Neural cell (in vitro differentiated cells): ENCODE results near the gene ADAMTS2. TPM values are rescaled to one million over a fixed set of nuclear protein-coding genes. Genes with fewer than 3 reads are reported as not detected.

Source experiments
- H2AFZ ChIP-seq: fragments of 200-600, 300-800 bp; sonication (generic), shearing (Covaris generic); 2 replicates; pipeline ENCODE4 v1.6.0; 2014; ENCODE audit warnings: low read depth, mild to moderate bottlenecking, antibody characterized with exemption, low read length, moderate library complexity
- H3F3A ChIP-seq: fragments of 200-600 bp; shearing (Covaris generic); 2 replicates; pipeline ENCODE4 v1.6.1; 2016; ENCODE audit warnings: mild to moderate bottlenecking, moderate library complexity, mixed read lengths, antibody characterized with exemption, low read length; ENCODE audit not compliant: insufficient read depth, poor library complexity, severe bottlenecking
- H3K27ac ChIP-seq: fragments of 200-600, 300-800 bp; sonication (generic), shearing (Covaris generic); 2 replicates; pipeline ENCODE4 v1.5.1; 2014; ENCODE audit warnings: mild to moderate bottlenecking, low read length, moderate library complexity
- H3K27me3 ChIP-seq: fragments of 300-800, 200-600 bp; sonication (generic), shearing (Covaris generic); 2 replicates; pipeline ENCODE4 v1.6.0; 2014; ENCODE audit warnings: mild to moderate bottlenecking, low read depth, low read length, moderate library complexity; ENCODE audit not compliant: insufficient read depth
- H3K36me3 ChIP-seq: fragments of 300-800, 200-600 bp; sonication (generic), shearing (Covaris generic); 2 replicates; pipeline ENCODE4 v1.5.1; 2014; ENCODE audit warnings: mild to moderate bottlenecking, antibody characterized with exemption, low read length, moderate library complexity; ENCODE audit not compliant: insufficient read depth
- H3K4me2 ChIP-seq: fragments of 300-800, 200-600 bp; sonication (generic), shearing (Covaris generic); 2 replicates; pipeline ENCODE4 v1.6.0; 2014; ENCODE audit warnings: mild to moderate bottlenecking, low read length
- H3K4me3 ChIP-seq: fragments of 300-800, 200-600 bp; sonication (generic), shearing (Covaris generic); 2 replicates; pipeline ENCODE4 v1.5.1; 2014; ENCODE audit warnings: mild to moderate bottlenecking, low read length, moderate library complexity
- H3K79me2 ChIP-seq: fragments of 200-600 bp; shearing (Covaris generic); replicated peaks from 2 replicates; pipeline ENCODE4 v1.6.0; 2014; ENCODE audit warnings: mild to moderate bottlenecking, low read length, moderate library complexity; ENCODE audit not compliant: insufficient read depth
- H3K9ac ChIP-seq: fragments of 300-800, 200-600 bp; sonication (generic), shearing (Covaris generic); 2 replicates; pipeline ENCODE4 v1.6.1; 2016; ENCODE audit warnings: mild to moderate bottlenecking, low read length, mixed read lengths
- H3K9me2 ChIP-seq: fragments of 200-600 bp; shearing (Covaris generic); 2 replicates; pipeline ENCODE4 v1.6.1; 2016; ENCODE audit warnings: mild to moderate bottlenecking, low read length, mixed read lengths; ENCODE audit not compliant: insufficient read depth
- H3K9me3 ChIP-seq: fragments of 200-600, 300-800 bp; sonication (generic), shearing (Covaris generic); 2 replicates; pipeline ENCODE4 v1.6.1; 2016; ENCODE audit warnings: mild to moderate bottlenecking, mixed run types, low read length, moderate library complexity, mixed read lengths
- H4K20me1 ChIP-seq: fragments of 200-600 bp; shearing (Covaris generic); 2 replicates; pipeline ENCODE4 v1.6.1; 2016; ENCODE audit warnings: mild to moderate bottlenecking, mixed run types; ENCODE audit not compliant: insufficient read depth
- CTCF ChIP-seq: fragments of 450-650 bp; IDR thresholded peaks from 2 replicates; pipeline ENCODE4 v1.5.1; 2014; ENCODE audit warnings: antibody characterized with exemption, mild to moderate bottlenecking, moderate library complexity; ENCODE audit not compliant: poor library complexity, severe bottlenecking
- EP300 ChIP-seq: fragments of 450-650 bp; conservative IDR thresholded peaks from 2 replicates; pipeline ENCODE4 v1.6.1; 2014; ENCODE audit warnings: antibody characterized with exemption, mild to moderate bottlenecking, moderate library complexity; ENCODE audit not compliant: poor library complexity, severe bottlenecking
- EZH2 ChIP-seq: fragments of 200-600, 300-800 bp; shearing (Covaris generic), sonication (generic); IDR thresholded peaks from 2 replicates; pipeline ENCODE4 v1.6.1; 2014; ENCODE audit warnings: antibody characterized with exemption, low read length, borderline replicate concordance, mild to moderate bottlenecking; ENCODE audit not compliant: insufficient read depth, poor library complexity, severe bottlenecking
- MXI1 ChIP-seq: fragments of 450-650 bp; conservative IDR thresholded peaks from 2 replicates; pipeline ENCODE4 v1.6.1; 2014; ENCODE audit warnings: antibody characterized with exemption, mild to moderate bottlenecking; ENCODE audit not compliant: poor library complexity, severe bottlenecking
- POLR2AphosphoS5 ChIP-seq: IDR thresholded peaks from 2 replicates; pipeline ENCODE4 v1.6.1; 2012
- RAD21 ChIP-seq: fragments of 450-650 bp; conservative IDR thresholded peaks from 2 replicates; pipeline ENCODE4 v1.6.1; 2014; ENCODE audit warnings: antibody characterized with exemption, mild to moderate bottlenecking, moderate library complexity
- REST ChIP-seq: IDR thresholded peaks from 2 replicates; pipeline ENCODE4 v1.6.1; 2012; ENCODE audit warnings: borderline replicate concordance
- SMC3 ChIP-seq: fragments of 450-650 bp; conservative IDR thresholded peaks from 2 replicates; pipeline ENCODE4 v1.6.1; 2014; ENCODE audit warnings: antibody characterized with exemption, mild to moderate bottlenecking, moderate library complexity; ENCODE audit not compliant: poor library complexity
- TAF1 ChIP-seq: IDR thresholded peaks from 2 replicates; pipeline ENCODE4 v1.6.1; 2012; ENCODE audit warnings: low read depth
- polyA plus RNA-seq: library from polyadenylated mRNA; depleted of rRNA; stranded (reverse); fragments of >200 nt; gene quantifications from 2 replicates; pipeline ENCODE4 v1.2.3, GENCODE V29; 2014

Gene ADAMTS2
- polyA plus RNA-seq, 1 donor from 2014 or later: 0.61 TPM

- Histone ChIP-seq H3K4me2 (no peak overlapping the region), H4K20me1 (no peaks in the 10 kb centered on the region), H3K27ac (no peak overlapping the region), H3K9me3 (no peaks in the 10 kb centered on the region), H3K9ac (no peak overlapping the region), H2AFZ (no peak overlapping the region), H3K4me3 (no peak overlapping the region), H3K36me3 (no peaks in the 10 kb centered on the region), H3K79me2 (no peaks in the 10 kb centered on the region), H3K9me2 (no peaks in the 10 kb centered on the region), H3K27me3 (no peaks in the 10 kb centered on the region), H3F3A (no peaks in the 10 kb centered on the region)
- no peak for TF ChIP-seq TAF1
- TF ChIP-seq EP300: no peak
- TF ChIP-seq SMC3: no peak
Observed at GRCh38 chr5:179268399-179268952, 76.8 kb downstream of the ADAMTS2 start.

- Histone ChIP-seq H3K27me3 (no peaks in the 10 kb centered on the region), H4K20me1 (no peaks in the 10 kb centered on the region), H3K9me3 (no peaks in the 10 kb centered on the region)
Observed at GRCh38 chr5:179267671-179268083, 77.6 kb downstream of the ADAMTS2 start.

GRCh38 chr5:179267071-179267670, 78.1 kb downstream of the ADAMTS2 start:
- Histone ChIP-seq H3K36me3 (no peaks in the 10 kb centered on the region), H2AFZ (no peak overlapping the region), H4K20me1 (no peaks in the 10 kb centered on the region), H3K27me3 (no peaks in the 10 kb centered on the region), H3K9me3 (no peaks in the 10 kb centered on the region), H3K4me3 (no peak overlapping the region), H3K4me2 (no peak overlapping the region), H3K9ac (no peak overlapping the region), H3F3A (no peaks in the 10 kb centered on the region), H3K9me2 (no peaks in the 10 kb centered on the region), H3K79me2 (no peaks in the 10 kb centered on the region), H3K27ac (no peak overlapping the region)
- TF ChIP-seq RAD21: no peak
- TF ChIP-seq REST: no peak
- TF ChIP-seq CTCF: no peak
- TF ChIP-seq TAF1: no peak
- no peak for TF ChIP-seq EP300
- TF ChIP-seq POLR2AphosphoS5: no peak
- no peak for TF ChIP-seq MXI1
- TF ChIP-seq SMC3: no peak
- no peak for TF ChIP-seq EZH2

More at GRCh38 chr5:179267671-179268083, 77.6 kb downstream of the ADAMTS2 start:
- Histone ChIP-seq H3K4me2 (no peak overlapping the region), H3K36me3 (no peaks in the 10 kb centered on the region), H3K79me2 (no peaks in the 10 kb centered on the region), H3K9me2 (no peaks in the 10 kb centered on the region), H3K4me3 (no peak overlapping the region), H2AFZ (no peak overlapping the region), H3K27ac (no peak overlapping the region), H3F3A (no peaks in the 10 kb centered on the region), H3K9ac (no peak overlapping the region)
- TF ChIP-seq CTCF (no peak), RAD21 (no peak), EZH2 (no peak), POLR2AphosphoS5 (no peak)
